Cortex of kidney (tissue), 1 donor: ENCODE results near the gene GOLGA8B.
"Not testable (repeated sequence)": the region's sequence is repeated elsewhere in the genome, so short reads cannot be mapped to it uniquely, and the experiment has no call there.

Experiments used
- DNase-seq: peaks from one replicate; lab custom pipeline; 2025; lab: John Stamatoyannopoulos, UW

GOLGA8B gene, protein sequence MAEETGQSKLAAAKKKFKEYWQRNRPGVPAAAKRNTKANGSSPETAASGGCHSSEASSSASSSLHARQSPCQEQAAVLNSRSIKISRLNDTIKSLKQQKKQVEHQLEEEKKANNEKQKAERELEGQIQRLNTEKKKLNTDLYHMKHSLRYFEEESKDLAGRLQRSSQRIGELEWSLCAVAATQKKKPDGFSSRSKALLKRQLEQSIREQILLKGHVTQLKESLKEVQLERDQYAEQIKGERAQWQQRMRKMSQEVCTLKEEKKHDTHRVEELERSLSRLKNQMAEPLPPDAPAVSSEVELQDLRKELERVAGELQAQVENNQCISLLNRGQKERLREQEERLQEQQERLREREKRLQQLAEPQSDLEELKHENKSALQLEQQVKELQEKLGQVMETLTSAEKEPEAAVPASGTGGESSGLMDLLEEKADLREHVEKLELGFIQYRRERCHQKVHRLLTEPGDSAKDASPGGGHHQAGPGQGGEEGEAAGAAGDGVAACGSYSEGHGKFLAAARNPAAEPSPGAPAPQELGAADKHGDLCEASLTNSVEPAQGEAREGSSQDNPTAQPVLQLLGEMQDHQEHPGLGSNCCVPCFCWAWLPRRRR

DNA sequence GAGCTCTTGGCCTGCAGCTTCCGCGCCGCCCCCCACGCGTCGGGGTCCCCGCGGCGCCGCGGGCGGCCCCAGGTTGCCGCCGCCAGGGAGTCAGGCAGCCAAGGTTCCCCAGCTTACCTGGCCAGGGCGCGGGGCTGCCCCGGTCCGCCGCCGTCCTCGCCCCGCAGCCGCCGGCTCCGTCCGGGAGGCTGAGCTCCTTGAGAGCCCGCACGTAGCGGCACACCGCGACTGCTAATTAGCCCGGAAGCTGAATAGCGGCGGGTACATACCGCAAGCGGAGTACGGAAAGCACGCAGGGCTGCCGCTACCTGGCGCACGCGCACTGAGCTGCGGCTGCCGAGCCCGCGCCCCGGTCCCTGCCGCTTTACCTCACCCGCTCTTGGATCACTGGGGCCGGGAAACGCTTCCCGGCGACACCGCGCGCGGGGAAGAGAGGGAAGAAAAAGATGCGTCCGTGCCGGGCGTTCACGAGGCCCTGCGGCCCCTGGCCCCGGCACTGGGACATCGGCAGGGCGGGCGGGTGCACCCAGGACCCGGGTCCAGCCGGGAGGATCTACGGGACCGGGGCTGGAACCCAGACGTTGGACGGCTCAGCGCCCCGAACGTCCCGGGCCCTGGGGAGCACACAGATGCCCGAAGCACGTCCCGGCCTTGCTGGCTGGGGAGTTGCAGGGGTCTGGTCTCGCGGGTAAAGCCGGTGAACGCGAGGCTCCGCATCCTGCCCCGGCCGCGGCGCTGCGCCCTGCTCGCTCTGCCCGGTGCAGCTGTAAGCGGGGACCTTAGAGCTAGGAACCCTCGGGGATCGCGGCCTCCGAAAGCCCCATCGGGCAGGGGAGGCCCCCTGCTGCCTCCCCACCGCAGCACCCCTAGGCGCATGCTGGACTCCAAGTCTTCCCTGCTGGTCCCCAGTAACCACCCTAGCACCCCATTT lies at the start of gene GOLGA8B:
Gene GOLGA8B, minus strand, starts transcription at position 253 of the 931 bp plus-strand sequence. CDS start 47,739 bp downstream, outside the sequence.
- DNase-seq: no peak

DNA sequence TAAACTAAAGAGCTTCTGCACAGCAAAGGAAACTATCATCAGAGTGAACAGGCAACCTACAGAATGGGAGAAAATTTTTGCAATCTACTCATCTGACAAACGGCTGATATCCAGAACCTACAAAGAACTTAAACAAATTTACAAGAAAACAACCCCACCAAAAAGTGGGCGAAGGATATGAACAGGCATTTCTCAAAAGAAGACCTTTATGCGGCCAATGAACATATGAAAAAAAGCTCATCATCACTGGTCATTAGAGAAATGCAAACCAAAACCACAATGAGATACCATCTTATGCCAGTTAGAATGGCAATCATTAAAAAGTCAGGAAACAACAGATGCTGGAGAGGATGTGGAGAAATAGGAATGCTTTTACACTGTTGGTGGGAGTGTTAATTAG lies 49.7 kb upstream of the GOLGA8B start:
- not testable (repeated sequence) for DNase-seq

DNA sequence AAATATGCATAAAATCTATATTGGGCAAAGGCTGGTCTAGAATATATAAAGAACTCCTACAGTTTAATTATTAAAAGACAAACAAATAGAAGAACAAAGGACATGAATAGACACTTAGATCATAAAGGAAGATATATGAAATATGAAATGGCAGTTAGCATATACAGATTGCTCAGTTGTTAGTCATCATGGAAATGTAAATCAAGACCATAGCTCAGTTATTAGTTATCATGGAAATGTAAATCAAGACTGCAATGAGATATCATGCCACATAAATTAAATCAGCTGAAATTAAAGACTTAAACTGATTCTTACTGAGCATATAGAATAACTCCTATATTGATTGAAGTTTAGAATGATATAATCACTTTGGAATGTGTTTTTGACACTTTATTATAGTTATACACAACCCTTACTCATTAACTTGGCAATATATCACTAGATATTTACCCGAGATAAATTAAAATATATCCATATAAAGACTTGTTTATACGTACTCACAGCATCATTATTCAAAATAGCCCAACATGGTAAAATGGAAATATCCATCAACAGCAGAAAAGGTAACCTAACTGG lies 45.2 kb upstream of the GOLGA8B start:
- DNase-seq: no peak

DNA sequence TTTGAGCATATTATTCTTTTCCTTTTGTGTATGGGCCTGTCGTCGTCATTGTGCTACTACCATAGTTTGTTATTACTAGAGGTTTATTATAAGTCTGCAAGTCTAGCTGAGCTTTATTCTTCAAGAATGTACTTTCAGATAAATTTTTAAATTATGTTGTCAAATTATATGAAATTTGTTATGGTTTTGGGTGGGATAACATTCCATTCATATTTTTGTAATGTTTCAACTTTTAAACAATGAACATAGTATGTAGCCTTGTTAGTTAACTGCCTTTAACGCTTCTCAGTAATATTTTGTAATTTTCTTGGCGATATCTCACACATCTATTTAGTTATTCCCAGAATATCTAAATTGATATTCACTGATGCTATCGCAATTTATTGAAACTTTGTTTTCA lies 41.6 kb upstream of the GOLGA8B start:
- no peak for DNase-seq

DNA sequence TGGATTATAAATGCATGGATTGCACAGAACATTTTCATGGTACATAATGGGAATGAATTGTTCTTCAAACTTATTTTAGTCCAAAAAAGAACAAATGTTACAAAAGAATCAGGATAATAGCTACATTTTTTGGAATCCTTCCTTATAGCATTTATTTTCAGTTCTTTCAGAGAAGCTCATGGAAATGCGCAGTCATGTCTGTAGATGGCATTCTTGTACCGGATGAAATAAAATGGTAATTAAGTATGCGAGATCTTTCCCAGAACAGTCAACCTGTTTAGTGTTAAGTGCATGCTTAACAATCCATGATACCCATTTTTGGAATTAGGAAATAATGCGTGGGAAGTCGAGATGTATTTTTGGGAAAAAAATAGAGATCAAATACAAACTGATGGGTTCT lies 38.2 kb upstream of the GOLGA8B start:
- no peak for DNase-seq

DNA sequence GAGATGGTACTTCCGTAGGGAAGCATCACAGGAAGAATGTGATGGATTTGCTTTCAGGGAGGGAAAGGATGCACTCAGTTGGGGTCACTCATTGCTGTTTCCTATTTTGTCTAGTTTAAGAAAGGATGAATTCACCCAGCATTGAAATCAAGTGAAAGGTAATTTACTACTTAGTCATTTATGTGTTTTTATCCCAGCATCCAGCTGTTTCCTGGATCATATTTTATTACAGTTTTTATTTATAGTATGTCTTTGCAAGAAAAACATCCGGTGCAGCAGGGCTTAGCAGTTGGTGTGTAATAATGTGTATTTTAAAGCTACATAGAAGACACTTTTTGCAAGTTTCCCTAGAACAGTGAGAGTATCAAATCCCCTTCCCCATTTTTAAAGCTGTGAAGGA lies 37.4 kb upstream of the GOLGA8B start:
- DNase-seq: no peak

DNA sequence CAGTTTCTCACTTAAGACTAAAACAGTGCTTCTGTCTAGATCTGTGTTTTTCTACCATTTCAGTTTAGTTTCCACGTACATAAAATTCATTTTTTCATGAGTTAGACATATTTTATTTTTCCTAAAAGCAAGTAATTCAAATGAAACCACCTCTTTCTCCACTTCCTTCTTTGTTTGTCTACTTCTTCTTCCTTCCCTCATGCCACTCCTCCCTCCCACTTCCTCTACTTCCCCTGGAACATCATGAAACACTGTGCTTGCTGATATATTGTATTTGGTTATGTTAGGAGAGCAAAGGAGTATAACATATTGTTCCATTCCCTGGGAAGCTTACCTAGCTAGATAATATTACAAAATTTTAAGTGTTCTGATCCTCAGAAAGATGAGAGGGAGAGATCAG lies 36.7 kb upstream of the GOLGA8B start:
- DNase-seq: no peak

DNA sequence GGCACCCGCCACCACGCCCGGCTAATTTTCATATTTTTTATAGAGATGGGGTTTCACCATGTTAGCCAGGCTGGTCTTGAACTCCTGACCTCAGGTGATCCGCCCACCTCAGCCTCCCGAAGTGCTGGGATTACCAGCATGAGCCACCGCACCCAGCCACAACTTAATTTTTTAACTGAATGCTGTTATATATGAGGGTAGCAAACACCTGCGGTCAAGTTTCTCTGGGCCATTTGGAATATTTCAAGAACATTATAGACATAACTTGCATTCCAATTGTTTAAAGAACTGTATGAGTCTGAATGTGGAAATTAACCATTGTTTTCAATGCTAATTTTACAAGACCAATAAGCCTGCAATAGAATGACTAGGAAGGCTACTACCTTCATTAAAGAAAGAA lies 35.7 kb upstream of the GOLGA8B start:
- DNase-seq: no peak

DNA sequence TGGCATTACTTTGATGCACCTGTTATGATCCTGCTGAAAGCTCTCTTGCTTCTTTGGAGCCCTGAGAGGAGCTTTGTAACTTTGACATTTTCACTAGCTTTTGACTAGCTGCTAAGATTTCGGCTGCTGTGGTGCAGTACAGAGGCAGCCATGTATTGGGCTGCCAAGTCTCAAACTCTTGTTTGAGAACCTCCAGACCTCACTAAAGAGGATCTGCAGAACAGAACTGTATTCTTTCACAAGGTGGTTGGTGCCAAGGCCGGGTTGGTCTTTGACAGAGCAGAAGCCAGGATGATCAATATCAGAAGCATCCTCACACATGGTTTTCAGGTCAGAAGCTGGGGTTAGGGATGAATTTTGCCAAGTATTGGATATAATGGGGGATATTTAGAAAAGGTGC lies 34.6 kb upstream of the GOLGA8B start:
- DNase-seq: no peak

DNA sequence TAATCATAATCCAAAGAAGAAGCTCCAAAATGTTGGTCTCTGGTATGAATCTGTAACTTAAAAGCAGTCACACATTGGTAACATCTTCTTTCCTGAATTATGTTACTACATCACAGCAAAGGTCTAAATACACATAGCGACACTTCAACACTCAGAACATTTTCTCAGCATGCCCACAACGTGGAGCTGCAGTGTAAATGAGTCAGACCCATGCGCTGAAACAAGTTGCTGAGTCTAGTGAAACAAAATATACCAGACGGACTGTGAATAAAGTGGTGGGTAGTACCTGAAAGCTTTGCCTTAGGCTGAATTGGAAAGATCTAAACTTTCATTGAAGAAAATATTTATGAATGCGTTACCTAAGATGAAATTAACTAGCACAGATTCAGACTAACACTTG lies 33.2 kb upstream of the GOLGA8B start:
- DNase-seq: no peak

DNA sequence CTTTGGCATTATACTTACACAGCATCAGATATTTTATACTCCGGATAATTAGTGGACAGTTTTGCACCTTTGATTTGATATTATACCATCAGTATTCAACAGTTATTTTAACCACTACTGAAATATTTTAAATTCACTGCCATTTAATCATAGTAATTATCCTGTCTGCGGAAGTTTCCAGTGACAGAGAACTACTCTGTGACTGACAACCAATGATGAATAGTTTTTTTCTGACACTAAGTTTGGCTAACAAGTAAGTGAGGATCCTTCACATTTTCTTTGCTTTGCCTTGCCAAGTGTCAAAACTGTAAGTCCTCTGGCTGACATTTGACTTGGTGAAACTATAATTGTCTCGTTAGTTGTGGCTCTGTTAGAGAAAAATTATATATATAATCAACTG lies 30.5 kb upstream of the GOLGA8B start:
- no peak for DNase-seq

DNA sequence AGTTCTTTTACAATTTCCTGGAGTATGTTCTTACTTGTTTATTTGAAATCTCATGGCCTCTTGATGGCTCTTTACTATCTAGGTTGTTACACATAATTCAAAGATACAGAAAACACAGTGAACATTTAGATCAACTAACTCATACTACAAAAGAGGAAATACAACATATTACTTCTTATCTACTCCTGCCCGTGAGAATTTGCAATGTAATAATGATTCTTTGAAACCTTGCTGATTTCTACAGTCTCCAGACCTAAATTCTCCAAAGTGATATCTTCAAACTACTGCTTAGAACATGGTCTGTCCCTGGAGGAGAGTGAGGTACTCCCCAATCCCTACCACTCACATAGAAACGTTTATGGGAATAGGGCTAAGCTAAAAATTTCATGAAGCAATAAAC lies 29.9 kb upstream of the GOLGA8B start:
- no peak for DNase-seq

DNA sequence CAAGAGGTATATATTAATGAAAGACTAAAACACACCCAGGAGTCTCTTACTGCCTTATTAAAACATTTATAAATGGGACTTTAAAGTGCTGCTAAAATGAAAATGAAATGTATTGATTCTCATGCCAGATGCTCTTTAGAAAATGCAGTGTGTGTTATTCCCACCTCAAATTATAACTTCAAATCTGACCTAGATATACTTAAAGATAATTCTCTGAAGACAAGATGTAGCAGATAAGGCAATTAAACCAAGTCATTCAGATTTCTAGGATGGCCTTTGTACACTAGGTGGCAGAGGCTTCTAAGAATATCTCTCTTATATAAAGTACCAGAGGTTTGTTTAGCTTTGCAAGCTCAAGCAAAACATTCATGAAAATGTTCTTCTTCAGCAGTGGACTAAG lies 26.9 kb upstream of the GOLGA8B start:
- no peak for DNase-seq

DNA sequence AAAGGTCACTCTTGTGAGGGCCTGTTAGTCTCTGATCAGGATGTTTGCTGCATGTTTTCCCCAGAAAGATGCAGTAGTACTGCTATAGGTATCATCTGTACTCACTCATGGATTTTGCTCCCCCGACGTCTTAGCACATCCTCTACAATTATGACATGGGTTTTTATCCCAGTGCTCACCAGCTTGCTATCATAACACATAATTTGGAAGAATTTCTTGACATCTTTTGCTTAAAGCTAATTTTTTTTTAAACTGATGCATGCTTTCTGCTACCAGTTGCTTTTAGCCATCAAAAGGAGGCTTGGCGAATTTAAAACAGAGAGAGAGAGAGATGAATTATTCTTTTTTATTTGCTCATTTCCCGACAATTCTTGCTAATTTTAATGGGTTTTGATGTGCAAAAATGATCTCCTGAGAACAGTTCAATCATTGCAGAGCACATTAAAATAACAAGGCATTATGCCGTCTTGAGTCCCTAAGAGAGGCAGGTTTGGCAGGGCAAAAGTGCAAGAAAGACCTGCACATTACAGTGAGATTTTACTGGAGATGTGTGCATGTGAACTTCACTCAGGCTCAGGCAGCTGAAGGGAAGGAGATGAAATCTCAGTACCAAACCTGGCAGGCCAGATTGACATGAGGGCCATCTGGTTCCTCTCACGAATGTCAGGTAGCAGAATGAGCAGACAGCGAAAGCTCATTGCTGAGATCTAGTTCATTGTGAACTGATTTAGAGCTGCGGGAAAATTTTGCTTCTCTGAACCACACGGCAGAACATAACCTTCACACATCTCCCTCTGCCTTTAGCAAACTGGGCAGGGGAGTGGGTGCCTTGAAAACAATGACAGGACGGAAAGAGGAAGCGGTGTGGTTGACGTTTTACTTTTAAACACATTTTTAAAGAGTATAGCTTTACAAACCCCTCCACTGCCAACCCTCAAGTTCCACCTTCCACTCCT lies 25.9 kb upstream of the GOLGA8B start:
- DNase-seq: no peak

DNA sequence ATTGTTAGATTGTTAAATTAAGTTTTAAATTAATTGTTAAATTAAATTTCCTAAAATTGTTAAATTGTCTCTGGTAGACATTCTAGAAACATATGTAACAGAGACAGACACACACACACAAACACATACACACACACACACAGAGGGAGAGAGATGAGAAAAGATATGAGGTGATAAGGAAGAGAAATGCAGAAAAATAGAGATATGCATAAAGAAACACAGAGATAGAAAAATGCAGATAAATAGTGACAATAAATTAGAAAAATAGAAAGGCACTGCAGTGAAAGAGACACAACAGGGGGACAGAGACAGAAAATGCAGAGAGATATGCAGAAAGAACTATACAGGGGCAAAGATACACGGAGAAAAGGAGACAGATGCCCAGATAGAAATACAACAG lies 25.1 kb upstream of the GOLGA8B start:
- no peak for DNase-seq

DNA sequence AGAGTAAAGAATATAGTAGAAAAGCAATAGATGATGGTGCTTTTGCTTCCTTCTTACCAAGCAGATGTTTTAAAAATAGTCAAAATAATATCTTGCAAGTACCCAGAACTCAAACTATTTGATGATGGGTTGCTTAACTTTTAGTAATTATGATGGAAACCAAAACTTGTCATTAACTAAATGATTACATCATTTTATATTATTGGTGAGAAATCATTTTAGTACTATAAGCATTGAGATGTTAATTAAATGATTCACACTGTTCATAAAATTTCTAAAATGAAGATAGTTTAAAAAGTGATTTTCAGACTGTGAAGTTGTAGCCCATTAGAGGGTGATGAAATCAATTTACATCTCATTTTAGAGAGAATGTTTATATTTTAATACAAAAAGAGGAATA lies 24.4 kb upstream of the GOLGA8B start:
- DNase-seq: no peak

DNA sequence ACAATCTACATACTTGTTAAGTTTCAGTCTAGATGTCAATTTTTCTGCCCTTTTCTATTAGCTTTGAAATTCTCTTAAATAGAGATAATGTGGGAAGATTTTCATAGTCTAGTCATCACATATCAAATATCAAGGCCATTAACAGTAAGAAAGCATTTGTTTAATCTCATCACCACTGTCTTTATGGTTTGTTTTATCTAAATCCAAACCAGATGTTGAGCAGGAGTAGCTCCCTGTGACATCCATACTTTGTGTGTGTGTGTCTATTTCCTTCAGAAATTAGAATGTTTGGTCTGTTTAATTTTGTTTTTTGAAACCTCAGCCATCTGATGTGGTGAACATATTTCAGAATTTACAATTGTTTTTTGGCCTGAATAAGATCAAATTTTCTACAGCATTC lies 23.1 kb upstream of the GOLGA8B start:
- no peak for DNase-seq

DNA sequence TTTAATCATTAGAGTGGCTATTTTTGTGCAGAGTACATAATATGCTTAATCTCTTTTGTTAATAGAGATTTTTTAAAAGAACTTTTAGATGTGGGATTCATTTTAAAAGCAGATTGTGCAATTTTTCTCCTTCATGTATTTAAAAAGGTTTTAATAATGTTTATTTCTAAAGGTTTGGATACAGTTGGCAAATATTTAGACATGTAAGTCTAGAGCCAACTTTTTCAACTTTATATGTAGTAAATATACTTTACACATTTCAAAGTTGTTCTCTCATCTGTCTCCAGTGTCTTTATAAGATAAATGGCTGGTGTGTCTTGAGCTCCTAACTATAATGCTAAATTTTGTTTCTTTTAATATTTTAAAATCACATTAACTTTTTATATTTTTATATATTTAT lies 22.7 kb upstream of the GOLGA8B start:
- DNase-seq: no peak

DNA sequence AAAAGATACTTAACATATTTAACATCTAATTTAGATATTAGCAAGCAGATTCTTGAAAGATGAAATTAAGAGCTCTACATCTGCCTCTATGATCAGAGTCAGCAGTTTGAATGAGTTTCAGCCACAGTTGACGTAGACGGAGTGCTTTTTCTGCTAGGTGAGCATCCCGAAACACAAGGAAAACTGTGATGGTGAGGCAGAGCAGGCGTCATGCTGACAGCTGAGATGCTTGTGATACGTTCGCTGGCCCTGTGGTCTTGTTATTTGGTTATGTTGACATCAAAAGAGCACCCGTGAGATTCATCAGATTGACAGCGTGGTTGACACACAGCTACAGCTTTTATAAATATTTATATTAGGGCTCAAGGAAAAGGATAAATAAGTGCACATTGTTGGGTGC lies 19.6 kb upstream of the GOLGA8B start:
- no peak for DNase-seq

DNA sequence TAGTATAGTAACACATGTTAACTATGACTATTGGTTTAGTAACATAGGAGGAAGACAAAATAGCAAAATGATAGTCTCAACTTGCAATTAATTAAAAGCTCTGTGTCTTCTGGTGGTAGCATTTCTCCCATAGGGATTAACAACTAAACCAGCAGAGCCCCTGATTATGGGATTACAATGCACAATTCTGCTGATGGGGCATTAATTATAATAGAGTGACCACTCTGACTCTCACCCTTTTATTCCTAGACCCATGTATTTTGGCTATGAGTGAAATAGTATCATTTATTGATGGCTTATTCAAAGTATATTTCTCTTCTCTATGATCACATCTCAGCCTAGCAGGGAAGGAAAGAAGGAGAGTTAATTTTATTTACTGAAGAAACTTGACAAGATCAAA lies 17.5 kb upstream of the GOLGA8B start:
- no peak for DNase-seq
